Lower lobe of right lung (tissue), 2 donors: ENCODE data around the gene TTC28. TPM values are rescaled to one million over a fixed set of nuclear protein-coding genes. Genes with fewer than 3 reads are reported as not detected.

Experiments used
- ATAC-seq, 2 donors: fragments of 200-7000 bp; cut with Tn5 transposase; one replicate each; pipeline ENCODE4 v1.9.1; 2020 to 2022; ENCODE audit warnings: mild to moderate bottlenecking in 2 of 2, moderate library complexity in 2 of 2
- DNase-seq: peaks from one replicate; pipeline ENCODE4 v3.0.0-alpha.2; 2020
- H3K27ac ChIP-seq: fragments of 200-600 bp; one replicate; pipeline ENCODE4 v1.8.0; 2022
- H3K27me3 ChIP-seq: fragments of 200-600 bp; one replicate; pipeline ENCODE4 v1.8.0; 2022; ENCODE audit warnings: low read depth
- H3K36me3 ChIP-seq: fragments of 200-600 bp; one replicate; pipeline ENCODE4 v1.8.0; 2022; ENCODE audit warnings: mild to moderate bottlenecking
- H3K4me1 ChIP-seq: fragments of 200-600 bp; one replicate; pipeline ENCODE4 v1.8.0; 2022
- H3K4me3 ChIP-seq: fragments of 200-600 bp; one replicate; pipeline ENCODE4 v1.8.0; 2022; ENCODE audit warnings: mild to moderate bottlenecking
- H3K9me3 ChIP-seq: fragments of 200-600 bp; one replicate; pipeline ENCODE4 v1.8.0; 2022
- CTCF ChIP-seq: fragments of 200-600 bp; IDR thresholded peaks from one replicate; pipeline ENCODE4 v1.8.0; 2022; ENCODE audit warnings: antibody characterized with exemption, mild to moderate bottlenecking
- intact Hi-C: fragments of 100-400 bp; cut with DNase I; formaldehyde crosslinking; loops from one replicate; pipeline ENCODE4 v1.11.0; 2022
- total RNA-seq: library from RNA; stranded (reverse); fragmentation: NEBNext Ultra II Directional; extraction: Animal tissue kit (Norgen Biotek cat#: 25700); gene quantifications from one replicate; pipeline ENCODE4 v1.2.1, GENCODE V29; 2021
- donor health status: DM: no; HTN: yes; CAD: no; lungs with severe emphysema.

The TTC28 gene
- total RNA-seq, 1 donor from 2014 or later = 39.6 TPM

- ATAC-seq (no peak), DNase-seq (no peak)
- intact Hi-C loops = loop anchor here (10.0 kb wide), 1 partner anchor 544 kb away; no protein-coding TSS in a partner anchor
- Histone ChIP-seq H3K4me3 (no peak overlapping the region), H3K36me3 (no peaks in the 10 kb centered on the region), H3K27ac (no peak overlapping the region), H3K27me3 (no peaks in the 10 kb centered on the region), H3K9me3 (no peaks in the 10 kb centered on the region), H3K4me1 (peaks cover 34% of the 10 kb centered on the region)
- no peak for TF ChIP-seq CTCF
These were observed 628.4 kb downstream of the TTC28 start for GRCh38 chr22:28051091-28051786.

GRCh38 chr22:28048529-28048928 lies 631.1 kb downstream of the TTC28 start:
- intact Hi-C loops = no loop called here
- Histone ChIP-seq H3K36me3 (no peaks in the 10 kb centered on the region), H3K27ac (peak overlapping the region; percentile 76), H3K27me3 (no peaks in the 10 kb centered on the region), H3K4me1 (peaks cover 40% of the 10 kb centered on the region), H3K4me3 (no peak overlapping the region), H3K9me3 (no peaks in the 10 kb centered on the region)
- no peak for TF ChIP-seq CTCF
- DNase-seq = no peak
- ATAC-seq = no peak

- ATAC-seq (peak; percentile 8 to 16), DNase-seq (no peak)
- intact Hi-C loops = no loop called here
- H3K27ac ChIP-seq = peak overlapping the region; percentile 76
- H3K27me3 ChIP-seq = no peaks in the 10 kb centered on the region
- H3K4me1 ChIP-seq = peaks cover 40% of the 10 kb centered on the region
- TF ChIP-seq CTCF = no peak
- H3K4me3 ChIP-seq = no peak overlapping the region
- no peaks in the 10 kb centered on the region for H3K36me3 ChIP-seq
- no peaks in the 10 kb centered on the region for H3K9me3 ChIP-seq
These were observed 631.9 kb downstream of the TTC28 start for GRCh38 chr22:28047740-28048139.

GRCh38 chr22:28046100-28046499 lies 633.5 kb downstream of the TTC28 start:
- DNase-seq = no peak
- Histone ChIP-seq H3K4me3 (no peak overlapping the region), H3K9me3 (no peaks in the 10 kb centered on the region), H3K36me3 (no peaks in the 10 kb centered on the region), H3K27me3 (no peaks in the 10 kb centered on the region), H3K4me1 (peaks cover 37% of the 10 kb centered on the region), H3K27ac (peak overlapping the region; percentile 76)
- intact Hi-C loops = no loop called here
- no peak for ATAC-seq
- TF ChIP-seq CTCF = no peak

- Histone ChIP-seq H3K27ac (no peak overlapping the region), H3K9me3 (no peaks in the 10 kb centered on the region), H3K36me3 (no peaks in the 10 kb centered on the region), H3K27me3 (no peaks in the 10 kb centered on the region), H3K4me1 (peaks cover 26% of the 10 kb centered on the region), H3K4me3 (no peak overlapping the region)
- ATAC-seq (no peak), DNase-seq (no peak)
- no peak for TF ChIP-seq CTCF
- intact Hi-C loops = no loop called here
These were observed 635.0 kb downstream of the TTC28 start for GRCh38 chr22:28044546-28045173.
